Activated CD4-positive, alpha-beta memory T cell treated with anti-CD3 and anti-CD28 coated beads, Interleukin-2, amount 10 ng/mL, durations not matched to agents 7 days and 5 days (primary cell): ENCODE data around the gene CUEDC1. TPM values are rescaled to one million over a fixed set of nuclear protein-coding genes. Genes with fewer than 3 reads are reported as not detected.
A peak's percentile ranks its signal among the peaks of the same experiment; 100 is the strongest.

Source experiments
- CTCF ChIA-PET: fragments of 350-600 bp; sonication (Branson Sonifier 250); formaldehyde crosslinking; loops from one replicate; lab custom pipeline; 2021; ENCODE audit warnings: antibody characterized with exemption, inconsistent platforms; lab: Charles Lee
- POLR2A ChIA-PET: fragments of 350-600 bp; sonication (Branson Sonifier 250); formaldehyde crosslinking; loops from one replicate; lab custom pipeline; 2021; ENCODE audit warnings: antibody characterized with exemption; lab: Charles Lee
- DNase-seq: peaks from one replicate; pipeline ENCODE4 v3.0.0-alpha.2; 2020
- H3K27ac Mint-ChIP-seq: one replicate; pipeline ENCODE4 v1.8.0; 2021; ENCODE audit warnings: mild to moderate bottlenecking, mixed read lengths
- H3K27me3 Mint-ChIP-seq: one replicate; pipeline ENCODE4 v1.8.0; 2021; ENCODE audit warnings: mixed read lengths
- H3K36me3 Mint-ChIP-seq: one replicate; pipeline ENCODE4 v1.8.0; 2021; ENCODE audit warnings: low read depth, mixed read lengths
- H3K4me1 Mint-ChIP-seq: one replicate; pipeline ENCODE4 v1.8.0; 2021; ENCODE audit warnings: mixed read lengths
- H3K4me3 Mint-ChIP-seq: one replicate; pipeline ENCODE4 v1.8.0; 2021; ENCODE audit warnings: mild to moderate bottlenecking, mixed read lengths
- H3K9me3 Mint-ChIP-seq: one replicate; pipeline ENCODE4 v1.8.0; 2021; ENCODE audit warnings: mixed read lengths
- total RNA-seq, 2 experiments: library from RNA; stranded (reverse); gene quantifications; one replicate each; pipeline ENCODE4 v1.2.3, GENCODE V29; 2021

CUEDC1 gene
- under 1 TPM in 1 of 2 experiments, not detected in 1; 0.25 TPM for total RNA-seq

GRCh38 chr17:57955183-57955931, at the start of gene CUEDC1:
Gene CUEDC1, minus strand, starts transcription at chr17:57955412. Its CDS starts 69,848 bp downstream, at chr17:57885564.
- CTCF ChIA-PET: interaction anchor here (0.9 to 1.8 kb wide), 10 partner anchors 8 to 121 kb away, joined by 3 to 9 read pairs (median 4); no protein-coding TSS in a partner anchor
- no peaks in the 10 kb centered on the region for H3K36me3 Mint-ChIP-seq
- H3K9me3 Mint-ChIP-seq: no peaks in the 10 kb centered on the region
- H3K27ac Mint-ChIP-seq: no peak within 1 kb of the TSS
- DNase-seq: peak; percentile 65
- peak within 1 kb of the TSS; percentile 37 for H3K4me3 Mint-ChIP-seq
- H3K4me1 Mint-ChIP-seq: peaks cover 36% of the 10 kb centered on the region
- peaks cover 52% of the 10 kb centered on the region for H3K27me3 Mint-ChIP-seq
- POLR2A ChIA-PET: interaction anchor here (0.6 to 1.8 kb wide), 8 partner anchors 8 to 377 kb away, joined by 3 to 6 read pairs (median 4); partner anchors contain the start of genes MRPS23 and SRSF1

GRCh38 chr17:58004060-58004459, 48.8 kb upstream of the CUEDC1 start:
- peak overlapping the region; percentile 31 for H3K4me3 Mint-ChIP-seq
- H3K36me3 Mint-ChIP-seq: peaks cover 81% of the 10 kb centered on the region

GRCh38 chr17:58002973-58003372, 47.8 kb upstream of the CUEDC1 start:
- Mint-ChIP-seq H3K36me3 (peaks cover 89% of the 10 kb centered on the region), H3K27ac (peak overlapping the region; percentile 4), H3K27me3 (no peaks in the 10 kb centered on the region), H3K9me3 (no peaks in the 10 kb centered on the region), H3K4me3 (peak overlapping the region; percentile 15), H3K4me1 (peaks cover 74% of the 10 kb centered on the region)
- ChIA-PET POLR2A (interaction anchor here (0.8 to 7.1 kb wide), 4 partner anchors 9 to 81 kb away, joined by 3 to 50 read pairs (median 6); partner anchors contain the start of genes DYNLL2 and VEZF1), CTCF (interaction anchor here (1.8 kb wide), 1 partner anchor 110 kb away, joined by 4 read pairs; no protein-coding TSS in a partner anchor)
- no peak for DNase-seq

More at GRCh38 chr17:58004060-58004459, 48.8 kb upstream of the CUEDC1 start:
- H3K27ac Mint-ChIP-seq: peak overlapping the region; percentile 34
- POLR2A ChIA-PET: interaction anchor here (1.4 to 4.1 kb wide), 3 partner anchors 11 to 84 kb away, joined by 3 to 61 read pairs (median 4); partner anchors contain the start of gene VEZF1
- H3K4me1 Mint-ChIP-seq: peaks cover 79% of the 10 kb centered on the region
- DNase-seq: no peak
- H3K27me3 Mint-ChIP-seq: no peaks in the 10 kb centered on the region
- CTCF ChIA-PET: no interaction called here
- no peaks in the 10 kb centered on the region for H3K9me3 Mint-ChIP-seq

- peaks cover 72% of the 10 kb centered on the region for H3K4me1 Mint-ChIP-seq
Observed at GRCh38 chr17:58002154-58002948, 47.1 kb upstream of the CUEDC1 start.

GRCh38 chr17:58001461-58002124, 46.4 kb upstream of the CUEDC1 start:
- Mint-ChIP-seq H3K4me1 (peaks cover 79% of the 10 kb centered on the region), H3K27ac (no peak overlapping the region), H3K9me3 (no peaks in the 10 kb centered on the region), H3K36me3 (peaks cover 89% of the 10 kb centered on the region), H3K4me3 (no peak overlapping the region), H3K27me3 (no peaks in the 10 kb centered on the region)
- CTCF ChIA-PET: interaction anchor here (0.8 to 11.0 kb wide), 6 partner anchors 8 to 218 kb away, joined by 3 to 137 read pairs (median 4); no protein-coding TSS in a partner anchor
- POLR2A ChIA-PET: interaction anchor here (0.7 to 7.1 kb wide), 7 partner anchors 9 to 152 kb away, joined by 3 to 50 read pairs (median 4); partner anchors contain the start of genes DYNLL2, MRPS23 and VEZF1
- DNase-seq: no peak

More at GRCh38 chr17:58002154-58002948, 47.1 kb upstream of the CUEDC1 start:
- Mint-ChIP-seq H3K36me3 (peaks cover 89% of the 10 kb centered on the region), H3K27me3 (no peaks in the 10 kb centered on the region), H3K4me3 (no peak overlapping the region), H3K9me3 (no peaks in the 10 kb centered on the region), H3K27ac (no peak overlapping the region)
- no peak for DNase-seq
- ChIA-PET CTCF (interaction anchor here (0.9 to 11.0 kb wide), 4 partner anchors 9 to 145 kb away, joined by 3 to 137 read pairs (median 16); no protein-coding TSS in a partner anchor), POLR2A (interaction anchor here (0.8 to 7.1 kb wide), 6 partner anchors 9 to 81 kb away, joined by 3 to 50 read pairs (median 6); partner anchors contain the start of genes DYNLL2 and VEZF1)

GRCh38 chr17:57999496-58000017, 44.3 kb upstream of the CUEDC1 start:
- Mint-ChIP-seq H3K36me3 (peaks cover 76% of the 10 kb centered on the region), H3K27me3 (no peaks in the 10 kb centered on the region), H3K4me1 (peaks cover 74% of the 10 kb centered on the region), H3K9me3 (no peaks in the 10 kb centered on the region), H3K4me3 (no peak overlapping the region), H3K27ac (peak overlapping the region; percentile 26)
- DNase-seq: no peak
- ChIA-PET CTCF (interaction anchor here (0.6 to 11.0 kb wide), 40 partner anchors 8 to 181 kb away, joined by 3 to 137 read pairs (median 4); partner anchors contain the start of genes MRPS23, SRSF1 and VEZF1), POLR2A (interaction anchor here (0.9 to 7.4 kb wide), 10 partner anchors 7 to 150 kb away, joined by 3 to 86 read pairs (median 5); partner anchors contain the start of genes DYNLL2, MRPS23, SRSF1 and VEZF1)

GRCh38 chr17:57999010-57999495, 43.8 kb upstream of the CUEDC1 start:
- Mint-ChIP-seq H3K4me3 (no peak overlapping the region), H3K9me3 (no peaks in the 10 kb centered on the region), H3K27ac (peak overlapping the region; percentile 26), H3K4me1 (peaks cover 75% of the 10 kb centered on the region), H3K36me3 (peaks cover 73% of the 10 kb centered on the region), H3K27me3 (no peaks in the 10 kb centered on the region)
- ChIA-PET POLR2A (interaction anchor here (0.9 to 7.4 kb wide), 10 partner anchors 7 to 149 kb away, joined by 3 to 86 read pairs (median 5); partner anchors contain the start of genes DYNLL2, MRPS23, SRSF1 and VEZF1), CTCF (interaction anchor here (0.6 to 11.0 kb wide), 36 partner anchors 8 to 181 kb away, joined by 3 to 137 read pairs (median 4); partner anchors contain the start of genes MRPS23, SRSF1 and VEZF1)
- no peak for DNase-seq

GRCh38 chr17:57997085-57997809, 42.0 kb upstream of the CUEDC1 start:
- no peak overlapping the region for H3K27ac Mint-ChIP-seq
- no peaks in the 10 kb centered on the region for H3K9me3 Mint-ChIP-seq
- no peak for DNase-seq
- no peak overlapping the region for H3K4me3 Mint-ChIP-seq
- H3K36me3 Mint-ChIP-seq: peaks cover 60% of the 10 kb centered on the region
- CTCF ChIA-PET: interaction anchor here (0.8 to 11.0 kb wide), 8 partner anchors 9 to 218 kb away, joined by 3 to 137 read pairs (median 12); partner anchors contain the start of gene SRSF1
- POLR2A ChIA-PET: interaction anchor here (1.0 to 7.4 kb wide), 6 partner anchors 8 to 149 kb away, joined by 3 to 86 read pairs (median 8); partner anchors contain the start of genes SRSF1 and VEZF1
- H3K27me3 Mint-ChIP-seq: no peaks in the 10 kb centered on the region
- peaks cover 69% of the 10 kb centered on the region for H3K4me1 Mint-ChIP-seq

- POLR2A ChIA-PET: interaction anchor here (0.9 to 7.4 kb wide), 4 partner anchors 9 to 145 kb away, joined by 3 to 86 read pairs (median 7); partner anchors contain the start of genes MRPS23 and SRSF1
- Mint-ChIP-seq H3K27me3 (no peaks in the 10 kb centered on the region), H3K4me3 (no peak overlapping the region), H3K9me3 (no peaks in the 10 kb centered on the region), H3K36me3 (peaks cover 48% of the 10 kb centered on the region), H3K27ac (no peak overlapping the region), H3K4me1 (peaks cover 64% of the 10 kb centered on the region)
- CTCF ChIA-PET: interaction anchor here (0.8 to 11.0 kb wide), 8 partner anchors 10 to 177 kb away, joined by 3 to 137 read pairs (median 6); partner anchors contain the start of gene SRSF1
- DNase-seq: peak; percentile 57
Observed at GRCh38 chr17:57995076-57995956, 40.1 kb upstream of the CUEDC1 start.

GRCh38 chr17:57994436-57994835, 39.2 kb upstream of the CUEDC1 start:
- Mint-ChIP-seq H3K27ac (no peak overlapping the region), H3K4me3 (no peak overlapping the region), H3K9me3 (no peaks in the 10 kb centered on the region), H3K4me1 (peaks cover 64% of the 10 kb centered on the region), H3K27me3 (no peaks in the 10 kb centered on the region), H3K36me3 (peaks cover 44% of the 10 kb centered on the region)
- POLR2A ChIA-PET: interaction anchor here (1.6 to 7.4 kb wide), 3 partner anchors 8 to 144 kb away, joined by 4 to 86 read pairs (median 6); partner anchors contain the start of genes MRPS23 and SRSF1
- no peak for DNase-seq
- CTCF ChIA-PET: interaction anchor here (0.8 to 11.0 kb wide), 7 partner anchors 9 to 161 kb away, joined by 5 to 137 read pairs (median 7); partner anchors contain the start of gene SRSF1
